LNCAP (cell line): ENCODE results near the gene AFMID.

Experiments
- CTCF ChIP-seq: fragments of 450-650 bp; IDR thresholded peaks from 2 replicates; pipeline ENCODE4 v1.5.1; 2017; ENCODE audit warnings: mild to moderate bottlenecking

AFMID gene

DNA sequence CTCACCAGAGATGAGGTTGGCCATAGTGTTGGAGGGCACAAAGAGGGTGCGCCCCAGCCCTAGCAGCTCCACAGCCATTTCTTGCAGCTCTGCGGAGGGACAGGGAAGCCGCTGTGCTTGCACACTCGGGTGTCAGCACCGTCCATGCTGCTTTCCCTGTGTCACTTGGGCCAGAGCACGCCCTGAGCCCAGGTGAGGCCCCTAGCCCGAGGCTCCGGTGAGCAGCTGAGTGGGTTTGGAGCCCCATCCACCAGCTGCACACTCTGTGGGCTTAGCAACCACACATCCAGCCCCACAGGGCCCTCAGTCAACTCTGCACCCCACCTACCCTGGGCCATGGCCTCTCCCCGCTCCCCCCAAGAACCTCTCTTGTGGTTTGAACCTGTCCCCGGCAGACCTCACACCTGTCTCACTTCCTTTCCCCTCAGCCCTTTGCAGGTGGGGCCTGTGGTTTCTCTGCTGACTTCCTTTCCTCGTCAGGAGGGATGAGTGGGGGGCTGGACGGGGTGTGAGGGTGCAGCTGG, 65.0 kb downstream of the AFMID start:
- no peak for TF ChIP-seq CTCF

GRCh38 chr17:78252701-78253635, 65.8 kb downstream of the AFMID start:
- no peak for TF ChIP-seq CTCF

DNA sequence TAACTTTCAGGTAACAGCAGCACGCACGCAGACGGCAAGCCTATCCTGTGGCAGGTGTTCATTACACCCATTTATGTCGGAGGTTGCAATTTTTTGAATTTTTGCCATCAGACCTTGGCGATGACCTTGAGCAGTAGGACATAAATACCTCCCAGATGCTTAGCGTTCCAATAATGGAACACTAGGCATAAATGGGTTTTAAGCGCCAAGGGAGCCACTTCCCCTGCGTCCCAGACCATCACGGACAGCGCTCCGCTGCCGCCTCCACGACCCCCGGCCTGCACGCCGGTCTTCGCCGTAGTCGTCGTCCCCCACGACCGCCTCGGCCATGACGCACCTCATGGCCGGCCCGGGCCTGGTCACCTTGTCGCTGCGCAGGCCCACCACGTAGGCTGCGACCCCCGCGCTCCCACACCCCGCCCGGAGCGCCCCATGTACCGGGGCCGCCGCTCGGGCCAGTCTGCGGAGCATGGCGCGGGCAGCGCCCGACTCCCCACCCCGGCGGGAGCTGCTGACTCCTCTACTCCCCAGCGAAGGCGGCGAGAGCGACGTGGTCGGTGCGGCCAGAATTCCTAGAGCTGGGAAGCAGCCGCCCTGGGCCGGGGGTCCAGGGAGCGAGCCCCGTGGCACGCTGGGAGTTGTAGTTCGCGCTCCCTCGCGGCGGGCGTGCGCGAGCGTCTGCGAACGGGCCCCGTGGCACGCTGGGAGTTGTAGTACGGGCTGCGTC, 66.9 kb downstream of the AFMID start:
- no peak for TF ChIP-seq CTCF

GRCh38 chr17:78255029-78255656, 68.0 kb downstream of the AFMID start:
- TF ChIP-seq CTCF, result no peak

DNA sequence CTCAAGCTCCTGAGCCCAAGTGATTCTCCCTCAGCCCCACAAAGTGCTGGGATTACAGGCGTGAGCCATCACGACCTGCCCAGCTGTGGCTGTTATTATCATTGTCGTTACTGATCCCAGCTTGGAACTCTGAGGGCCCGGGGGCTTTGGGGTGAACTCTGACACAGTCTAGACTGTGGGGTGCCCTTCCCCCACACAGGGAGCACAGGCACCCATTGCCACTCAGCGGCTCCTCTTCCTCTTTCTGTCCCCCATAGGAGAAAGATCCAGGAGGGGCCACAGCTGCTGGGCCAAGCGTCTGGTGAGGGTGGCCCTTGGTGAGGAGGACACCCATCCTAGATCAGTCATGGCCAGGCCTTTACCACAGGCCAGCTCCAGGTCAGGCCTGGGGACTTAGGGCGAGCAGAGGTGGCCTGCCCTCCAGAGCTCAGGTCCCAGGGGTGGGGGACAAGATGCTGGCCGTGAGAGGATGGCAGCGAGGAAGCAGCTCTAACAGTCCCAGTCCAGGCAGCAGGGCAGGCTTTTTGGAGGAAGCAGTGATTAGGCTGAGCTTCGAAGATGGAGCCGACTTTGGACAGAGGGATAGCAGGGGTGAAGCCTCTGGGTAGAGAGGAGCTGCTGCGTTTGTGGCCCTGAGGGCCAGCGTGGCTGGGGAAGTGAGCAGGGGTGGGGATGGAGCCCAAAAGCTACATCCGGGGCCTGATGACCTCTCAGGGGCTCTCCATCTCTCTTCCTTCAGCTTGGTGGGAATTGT, 69.0 kb downstream of the AFMID start:
- no peak for TF ChIP-seq CTCF

DNA sequence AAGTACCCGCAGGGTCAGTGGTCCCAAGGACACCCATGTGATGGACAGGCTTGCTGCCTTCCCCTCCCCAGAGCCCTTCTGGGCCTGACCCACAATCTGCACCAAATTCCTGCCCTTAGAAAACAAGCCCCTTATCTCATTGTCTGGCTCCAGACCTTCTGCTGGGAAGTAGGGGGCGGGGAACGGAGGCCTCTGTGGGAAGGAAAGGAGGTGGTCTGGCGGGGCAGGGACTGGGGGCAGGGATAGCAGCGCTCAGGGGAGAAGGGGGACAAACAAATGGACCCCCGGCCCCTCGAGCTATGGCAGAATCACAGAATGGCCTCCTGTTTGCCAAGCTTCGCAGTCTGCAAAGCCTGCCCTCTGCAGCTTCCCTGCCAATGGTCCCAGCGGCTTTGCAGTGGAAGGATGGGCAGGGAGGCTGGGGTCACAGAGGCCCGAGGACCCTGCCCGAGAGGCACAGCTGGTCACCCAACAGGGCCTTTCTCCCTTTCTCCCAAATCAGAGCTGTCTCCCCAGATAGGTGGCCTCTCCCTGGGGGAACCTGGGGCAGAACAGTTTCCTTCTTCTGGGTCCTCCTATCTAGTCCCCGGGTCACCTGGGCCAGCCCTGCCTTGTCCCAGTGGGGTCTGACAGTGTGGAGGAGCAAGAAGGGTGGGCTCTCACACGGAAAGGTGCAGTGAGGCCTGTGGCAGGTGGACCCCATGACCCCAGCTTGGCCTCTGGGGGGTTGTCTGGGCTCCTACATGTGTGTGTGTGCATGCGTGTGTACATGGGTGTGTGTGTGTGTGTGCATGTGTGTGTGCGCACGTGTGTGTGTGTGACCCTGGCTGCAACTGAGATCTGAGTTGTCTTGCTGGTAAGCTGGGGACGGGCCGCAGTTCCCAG, 69.8 kb downstream of the AFMID start:
- no peak for TF ChIP-seq CTCF
